GM20431 (cell line): ENCODE measurements around the gene PRRT1.
"Not testable (repeated sequence)": the region's sequence is repeated elsewhere in the genome, so short reads cannot be mapped to it uniquely, and the experiment has no call there.

Experiments used
- in situ Hi-C: fragments of 300-500 bp; cut with MseI, MboI; formaldehyde crosslinking; loops from one replicate; pipeline ENCODE4 v1.15.0; 2020; ENCODE audit warnings: low sequenced_read_pairs; ENCODE audit not compliant: unreplicated experiment

Gene PRRT1

DNA sequence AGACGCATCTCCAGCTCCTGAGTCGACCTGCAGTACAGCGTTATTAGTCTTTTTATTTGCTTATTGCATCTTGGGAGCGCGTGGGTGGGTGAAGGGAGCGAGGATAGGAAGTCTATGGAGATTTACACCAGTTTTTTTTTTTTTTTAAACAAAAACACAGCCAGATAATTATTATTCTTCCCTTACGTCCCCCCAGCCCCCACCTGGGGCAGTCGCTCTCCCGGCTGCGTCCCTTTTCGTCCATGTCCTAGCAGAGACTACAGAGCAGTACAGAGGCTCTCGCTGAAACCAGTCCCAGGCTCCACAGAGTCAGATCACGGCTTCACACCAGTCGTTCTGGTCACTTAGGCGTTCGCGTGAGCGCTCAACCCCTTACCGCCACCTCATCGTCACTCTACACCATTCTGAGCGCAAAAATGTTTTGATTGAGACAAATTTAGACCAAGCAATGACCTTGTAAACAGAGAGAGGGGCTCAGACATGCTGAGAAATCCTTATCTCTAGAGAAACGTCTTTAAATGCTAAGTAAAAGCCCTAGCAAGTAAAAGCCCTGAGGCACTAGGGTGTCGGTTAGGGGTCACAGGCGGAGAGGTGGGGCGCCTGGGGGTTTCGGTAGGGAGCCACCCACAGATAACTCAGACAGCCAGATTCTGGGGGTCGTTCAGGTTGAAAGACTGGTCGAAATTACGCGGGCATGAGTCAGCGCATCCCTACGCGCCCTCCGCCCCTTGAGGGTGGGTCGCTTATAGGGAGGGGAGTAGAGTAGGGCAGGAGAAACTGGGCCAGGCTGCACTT is 1.2 kb upstream of the PRRT1 start:
- in situ Hi-C loops = no loop called here

GRCh38 chr6:32151181-32151862 is 417 bp downstream of the PRRT1 start:
- in situ Hi-C loops = no loop called here

- in situ Hi-C loops = no loop called here
Measured at GRCh38 chr6:32149932-32150870, 1.5 kb downstream of the PRRT1 start.

GRCh38 chr6:32149092-32149755 is 2.5 kb downstream of the PRRT1 start:
- in situ Hi-C loops = no loop called here

DNA sequence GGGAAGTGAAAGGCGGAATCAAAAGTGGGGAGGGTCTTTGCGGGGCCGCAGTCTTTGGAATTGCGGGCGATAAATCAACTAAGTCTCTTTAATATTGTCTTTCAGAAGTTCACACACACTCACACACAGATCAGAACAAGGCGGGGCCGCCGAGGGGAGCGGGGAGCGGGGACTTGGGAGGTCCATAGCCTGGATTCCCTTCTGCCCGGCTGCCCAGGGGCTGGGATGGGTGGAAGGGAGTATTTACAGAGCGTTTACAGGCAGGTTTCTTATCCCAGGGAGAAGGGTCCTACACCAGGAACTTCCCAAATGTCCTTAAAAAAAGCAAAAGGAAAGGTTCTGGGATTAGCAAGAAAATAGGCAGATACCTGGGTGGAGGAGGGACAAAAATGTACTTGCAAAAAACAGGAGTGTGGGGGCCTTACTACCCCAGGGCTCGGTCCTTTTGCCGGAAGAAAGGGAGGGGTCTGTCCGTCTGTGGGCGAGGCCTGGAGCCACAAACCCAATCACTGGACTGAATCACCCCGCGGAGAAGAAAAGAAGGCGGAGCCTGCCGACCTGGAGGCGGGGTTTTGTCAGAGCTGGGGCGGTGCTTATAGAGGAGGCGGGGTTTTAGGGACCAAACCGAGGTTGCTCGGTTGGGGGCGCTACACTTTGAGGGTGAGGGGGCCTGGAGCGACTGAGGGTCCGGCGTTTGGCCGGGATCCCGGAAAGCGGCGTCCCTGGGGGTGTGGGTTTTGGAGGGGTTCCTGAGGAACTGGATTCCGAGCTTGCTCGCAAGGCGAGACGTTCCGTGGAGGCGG is 3.2 kb downstream of the PRRT1 start:
- in situ Hi-C loops = no loop called here

GRCh38 chr6:32147401-32148132 is 4.2 kb downstream of the PRRT1 start:
- in situ Hi-C loops = no loop called here

DNA sequence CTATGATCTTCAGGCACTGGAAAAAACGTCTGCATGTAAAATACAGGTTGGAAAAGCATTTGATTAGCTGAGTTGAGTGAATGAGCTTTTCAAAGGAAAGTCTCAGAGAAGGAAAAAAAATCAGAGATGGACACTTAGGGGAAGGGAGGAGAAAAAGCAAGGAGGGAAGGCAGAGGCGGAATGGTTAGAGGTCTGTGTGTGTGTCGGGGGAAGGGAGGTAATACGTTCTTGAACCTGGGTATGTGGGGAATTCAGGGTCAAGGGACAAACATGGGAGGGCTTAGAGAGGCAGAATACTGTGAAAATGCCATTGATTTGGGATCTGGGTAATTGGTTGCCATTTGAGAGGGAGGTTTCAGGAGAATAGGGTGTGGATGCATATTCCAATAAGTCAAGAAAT is 5.1 kb downstream of the PRRT1 start:
- in situ Hi-C loops = no loop called here

GRCh38 chr6:32146287-32146686 is 5.5 kb downstream of the PRRT1 start:
- in situ Hi-C loops = no loop called here

GRCh38 chr6:32144238-32144637 is 7.5 kb downstream of the PRRT1 start:
- in situ Hi-C loops = not testable (repeated sequence)

GRCh38 chr6:32140420-32141046 is 11.2 kb downstream of the PRRT1 start:
- in situ Hi-C loops = no loop called here

DNA sequence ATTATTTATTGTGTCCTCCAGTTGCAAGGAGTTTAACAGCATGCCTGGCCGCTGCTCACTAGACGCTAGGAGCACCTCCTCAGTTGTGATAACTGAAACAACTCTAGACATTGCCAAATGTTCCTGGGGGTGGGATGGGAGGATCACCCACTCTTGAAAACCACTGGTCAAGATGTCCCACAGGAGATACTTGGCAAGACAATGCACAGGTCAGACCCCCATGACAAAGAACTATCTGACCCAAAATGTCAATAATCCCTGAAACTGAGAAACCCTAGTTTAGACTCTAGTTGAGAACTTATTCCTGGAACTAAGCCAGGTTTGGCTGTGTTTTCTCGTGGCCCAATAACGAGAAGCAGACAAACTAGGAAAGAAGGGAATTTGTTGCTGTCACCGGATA is 12.1 kb downstream of the PRRT1 start:
- in situ Hi-C loops = no loop called here

DNA sequence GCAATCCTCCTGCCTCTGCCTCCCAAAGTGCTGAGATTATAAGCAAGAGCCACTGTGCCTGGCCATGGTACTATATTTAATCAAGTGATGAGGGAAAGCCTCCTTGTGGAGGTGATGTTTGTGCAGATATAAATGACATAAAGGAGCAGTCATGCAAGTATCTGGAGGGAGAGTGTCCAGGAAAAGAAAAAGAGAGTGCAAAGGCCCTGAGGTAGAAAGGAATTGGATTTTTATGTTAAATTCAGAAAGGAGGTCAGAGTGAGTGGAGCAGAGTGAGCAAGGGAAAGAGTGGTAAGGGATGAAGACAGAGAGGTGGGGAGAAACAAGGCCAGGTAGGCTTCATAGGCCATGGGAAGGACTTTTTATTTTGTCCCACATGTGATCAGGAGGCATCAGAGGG is 14.3 kb downstream of the PRRT1 start:
- in situ Hi-C loops = no loop called here

- in situ Hi-C loops = no loop called here
Measured at GRCh38 chr6:32133786-32134185, 18.0 kb downstream of the PRRT1 start.

- in situ Hi-C loops = no loop called here
Measured at GRCh38 chr6:32132110-32132509, 19.6 kb downstream of the PRRT1 start.

DNA sequence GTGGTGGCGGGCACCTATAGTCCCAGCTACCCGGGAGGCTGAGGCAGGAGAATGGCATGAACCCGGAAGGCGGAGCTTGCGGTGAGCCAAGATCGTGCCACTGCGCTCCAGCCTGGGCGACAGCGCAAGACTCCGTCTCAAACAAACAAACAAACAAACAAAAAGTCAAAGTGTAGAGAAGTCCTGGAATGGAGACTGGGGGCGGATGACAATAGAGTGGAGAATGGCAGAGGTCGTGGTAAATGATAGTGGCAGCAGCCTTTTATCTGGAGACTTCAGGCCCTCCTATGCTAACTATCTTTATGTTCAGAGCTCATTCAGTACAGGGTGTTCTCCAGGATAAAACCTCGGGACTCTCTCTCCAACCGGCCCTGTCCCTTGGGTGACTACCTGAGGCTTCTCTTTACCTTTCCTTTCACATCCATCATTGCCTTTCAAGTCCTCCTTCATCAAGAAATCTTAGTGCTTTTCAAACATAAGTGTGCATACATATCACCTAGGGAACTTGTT is 20.2 kb downstream of the PRRT1 start:
- in situ Hi-C loops = no loop called here

DNA sequence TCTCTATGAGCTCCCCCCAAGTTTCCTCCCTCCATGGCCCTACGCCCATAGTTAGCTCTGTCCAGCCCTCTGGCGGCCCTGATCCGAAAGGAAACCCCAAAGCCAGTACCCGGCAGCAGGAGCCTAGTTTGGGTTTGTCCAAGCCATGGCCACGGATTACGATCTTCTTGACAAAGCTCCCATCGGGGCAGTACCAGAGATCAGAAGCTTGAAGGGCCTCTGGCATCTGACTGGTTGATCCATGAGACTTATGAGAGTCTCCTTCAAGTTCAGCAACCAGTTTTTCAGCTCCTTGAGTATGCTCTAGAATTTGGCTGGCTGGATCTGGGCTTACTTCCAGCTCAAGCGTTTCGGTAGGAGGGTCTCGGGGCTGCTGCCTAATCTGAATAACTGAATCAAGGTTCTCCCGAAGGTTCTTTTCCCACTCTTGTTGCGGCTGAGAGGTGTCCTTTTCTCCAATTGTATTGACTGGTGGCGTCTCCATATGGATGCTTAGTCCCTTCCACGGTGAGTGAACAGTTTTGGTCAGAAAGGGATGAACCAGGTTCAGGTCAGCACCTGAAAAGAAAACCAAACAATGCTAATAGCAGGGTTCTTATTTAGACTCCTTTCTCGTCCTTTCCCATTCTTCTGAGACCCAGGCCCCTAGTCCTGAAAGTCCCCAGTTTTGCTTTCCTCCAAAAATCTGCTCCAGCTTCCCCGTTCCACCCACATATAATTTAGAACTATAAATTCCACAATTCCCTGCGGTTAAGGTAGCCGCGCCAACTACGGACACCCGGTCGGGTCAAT is 22.2 kb downstream of the PRRT1 start:
- in situ Hi-C loops = no loop called here

DNA sequence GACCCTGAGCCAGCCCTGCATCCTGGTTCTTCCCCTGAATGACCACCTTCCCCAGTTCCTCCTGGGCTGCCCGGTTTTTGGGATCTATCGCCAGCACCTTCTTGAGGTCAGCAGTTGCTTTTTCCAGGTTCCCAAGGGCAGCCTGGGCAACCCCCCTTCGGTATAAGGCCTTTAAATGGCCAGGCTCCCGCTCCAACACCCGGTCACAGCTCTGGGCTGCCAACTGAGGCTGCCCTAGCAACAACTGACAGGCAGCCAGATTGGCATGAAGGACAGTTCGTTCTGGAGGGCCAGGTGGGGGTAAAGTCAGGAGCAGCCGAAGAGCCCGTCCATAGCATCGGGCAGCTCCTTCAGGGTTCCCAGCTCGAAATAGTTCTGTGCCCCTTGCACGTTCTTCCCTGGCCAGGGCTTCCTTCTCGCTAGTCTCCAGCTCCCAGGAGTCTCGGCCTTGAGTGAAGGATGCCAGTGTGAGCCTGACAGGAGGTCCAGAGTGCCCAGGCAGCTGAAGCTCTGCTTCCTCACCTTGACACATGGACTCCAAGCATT is 22.9 kb downstream of the PRRT1 start:
- in situ Hi-C loops = no loop called here
